HepG2 (cell line): ENCODE results near the gene ARHGAP5. TPM values are rescaled to one million over a fixed set of nuclear protein-coding genes. Genes with fewer than 3 reads are reported as not detected.

Source experiments
- EEA1 ChIP-seq: sonication (generic); formaldehyde crosslinking; IDR thresholded peaks from 2 replicates; pipeline ENCODE4 v1.5.1; 2020; ENCODE audit warnings: mild to moderate bottlenecking, missing genetic modification reagents, borderline replicate concordance
- FOXA3 ChIP-seq: IDR thresholded peaks from 2 replicates; pipeline ENCODE4 v1.6.1; 2016; ENCODE audit warnings: missing genetic modification reagents, missing compliant biosample characterization
- FOXK1 ChIP-seq: sonication (generic); formaldehyde crosslinking; IDR thresholded peaks from 2 replicates; pipeline ENCODE4 v1.4.0; 2020; ENCODE audit warnings: low read depth, missing genetic modification reagents, borderline replicate concordance
- GTF2F1 ChIP-seq: fragments of 150-350 bp; IDR thresholded peaks from 2 replicates; pipeline ENCODE4 v1.6.1; 2014; ENCODE audit warnings: low read length
- GZF1 ChIP-seq: sonication (generic); formaldehyde crosslinking; IDR thresholded peaks from 2 replicates; pipeline ENCODE4 v1.5.1; 2020; ENCODE audit warnings: mild to moderate bottlenecking, missing genetic modification reagents
- HMGXB3 ChIP-seq: sonication (generic); formaldehyde crosslinking; IDR thresholded peaks from 2 replicates; pipeline ENCODE4 v1.4.0; 2020; ENCODE audit warnings: missing genetic modification reagents, borderline replicate concordance
- JUNB ChIP-seq: sonication (generic); formaldehyde crosslinking; IDR thresholded peaks from 2 replicates; pipeline ENCODE4 v1.8.0; 2022; ENCODE audit warnings: missing genetic modification reagents, mild to moderate bottlenecking, borderline replicate concordance
- KAT7 ChIP-seq: IDR thresholded peaks from 2 replicates; pipeline ENCODE4 v1.6.1; 2018; ENCODE audit warnings: borderline replicate concordance, missing compliant biosample characterization
- KDM4B ChIP-seq: sonication (generic); formaldehyde crosslinking; IDR thresholded peaks from 2 replicates; pipeline ENCODE4 v1.4.0; 2020; ENCODE audit warnings: missing genetic modification reagents
- NFAT5 ChIP-seq: sonication (generic); formaldehyde crosslinking; IDR thresholded peaks from 2 replicates; pipeline ENCODE4 v1.4.0; 2020; ENCODE audit warnings: missing genetic modification reagents
- NFYC ChIP-seq: IDR thresholded peaks from 2 replicates; pipeline ENCODE4 v1.6.1; 2016; ENCODE audit warnings: missing genetic modification reagents, missing compliant biosample characterization
- POGZ ChIP-seq: sonication (generic); formaldehyde crosslinking; IDR thresholded peaks from 2 replicates; pipeline ENCODE4 v1.4.0; 2020; ENCODE audit warnings: mild to moderate bottlenecking, missing genetic modification reagents
- SP140L ChIP-seq: sonication (generic); formaldehyde crosslinking; IDR thresholded peaks from 2 replicates; pipeline ENCODE4 v1.4.0; 2020; ENCODE audit warnings: missing genetic modification reagents, borderline replicate concordance
- TAF15 ChIP-seq: fragments of 200-400 bp; formaldehyde crosslinking; IDR thresholded peaks from one replicate; pipeline ENCODE4 v1.6.1; 2018; ENCODE audit warnings: mild to moderate bottlenecking, low read depth, low read length; ENCODE audit not compliant: poor library complexity, severe bottlenecking
- TBP ChIP-seq: sonication (generic); formaldehyde crosslinking; IDR thresholded peaks from 2 replicates; pipeline ENCODE4 v1.5.0; 2020; ENCODE audit warnings: missing genetic modification reagents
- TERF1 ChIP-seq: sonication (generic); formaldehyde crosslinking; IDR thresholded peaks from 2 replicates; pipeline ENCODE4 v1.8.0; 2022; ENCODE audit warnings: mild to moderate bottlenecking, missing genetic modification reagents, moderate library complexity
- ZNF432 ChIP-seq: sonication (generic); formaldehyde crosslinking; IDR thresholded peaks from 2 replicates; pipeline ENCODE4 v1.5.0; 2020; ENCODE audit warnings: missing genetic modification reagents, mild to moderate bottlenecking, borderline replicate concordance
- ZNF747 ChIP-seq: sonication (generic); formaldehyde crosslinking; IDR thresholded peaks from 2 replicates; pipeline ENCODE4 v1.8.1; 2023; ENCODE audit warnings: missing genetic modification reagents, mild to moderate bottlenecking, borderline replicate concordance
- ZSCAN9 ChIP-seq: IDR thresholded peaks from 2 replicates; pipeline ENCODE4 v1.6.1; 2016; ENCODE audit warnings: borderline replicate concordance
- polyA plus RNA-seq, 8 experiments: library from polyadenylated mRNA; depleted of rRNA in 3 of 8; stranded (reverse) in 7 of 8; unstranded in 1 of 8; fragments of >200 nt; fragmentation: Illumina TruSeq in 4 of 8; extraction: Trizol in 4 of 8; gene quantifications; 2 replicates each; pipeline versions ENCODE4 v1.2.1 to v1.2.3, GENCODE V29; 2011 to 2016; ENCODE audit warnings: low read depth in 4 of 8, missing spikeins in 1 of 8, mixed read lengths in 1 of 8; ENCODE audit not compliant: insufficient read depth in 1 of 8
- total RNA-seq, 5 experiments: library from RNA; depleted of rRNA; stranded (reverse); fragments of >200 nt; fragmentation: Illumina TruSeq; extraction: Trizol; gene quantifications; 2 replicates each; pipeline ENCODE4 v1.2.3, GENCODE V29; 2016; ENCODE audit warnings: low read depth in 1 of 5

The ARHGAP5 gene
- total and polyA plus RNA-seq, 2 of the 13 experiments (the other 11 are each of a cell fraction or from before 2014, with no cell fraction given): 33.7 to 144 TPM

- TF ChIP-seq HMGXB3 (CRISPR knock-in tag) (peak; percentile 60; the same call in 1 of the 2 replicates), ZNF747 (CRISPR knock-in tag) (no peak), KAT7 (peak; percentile 27; the same call in 1 of the 2 replicates), TAF15 (no peak), GTF2F1 (no peak), FOXA3 (no peak), TBP (CRISPR knock-in tag) (0 out of 2 replicates have a peak, but pooled peaks have one; percentile 76), FOXK1 (peak; percentile 18; the same call in 1 of the 2 replicates), GZF1 (peak; percentile 42; the same call in 1 of the 2 replicates), JUNB (CRISPR knock-in tag) (no peak), NFYC (CRISPR knock-in tag) (no peak), ZNF432 (no peak), POGZ (CRISPR knock-in tag) (no peak), SP140L (CRISPR knock-in tag) (0 out of 2 replicates have a peak, but pooled peaks have one; percentile 52), ZSCAN9 (CRISPR knock-in tag) (peak; percentile 56; the same call in 1 of the 2 replicates), TERF1 (CRISPR knock-in tag) (no peak), KDM4B (CRISPR knock-in tag) (peak; percentile 83; the same call in 1 of the 2 replicates), NFAT5 (no peak), EEA1 (CRISPR knock-in tag) (no peak)
These were observed 1.1 kb downstream of the ARHGAP5 start (continued) for GRCh38 chr14:32078023-32078857.
